ENCODE results near the gene DUSP10. TPM values are rescaled to one million over a fixed set of nuclear protein-coding genes. Genes with fewer than 3 reads are reported as not detected.
A peak's percentile ranks its signal among the peaks of the same experiment; 100 is the strongest.

The DUSP10 gene
- total RNA-seq, 1 experiment from 2014 or later = 15.9 TPM

DNA sequence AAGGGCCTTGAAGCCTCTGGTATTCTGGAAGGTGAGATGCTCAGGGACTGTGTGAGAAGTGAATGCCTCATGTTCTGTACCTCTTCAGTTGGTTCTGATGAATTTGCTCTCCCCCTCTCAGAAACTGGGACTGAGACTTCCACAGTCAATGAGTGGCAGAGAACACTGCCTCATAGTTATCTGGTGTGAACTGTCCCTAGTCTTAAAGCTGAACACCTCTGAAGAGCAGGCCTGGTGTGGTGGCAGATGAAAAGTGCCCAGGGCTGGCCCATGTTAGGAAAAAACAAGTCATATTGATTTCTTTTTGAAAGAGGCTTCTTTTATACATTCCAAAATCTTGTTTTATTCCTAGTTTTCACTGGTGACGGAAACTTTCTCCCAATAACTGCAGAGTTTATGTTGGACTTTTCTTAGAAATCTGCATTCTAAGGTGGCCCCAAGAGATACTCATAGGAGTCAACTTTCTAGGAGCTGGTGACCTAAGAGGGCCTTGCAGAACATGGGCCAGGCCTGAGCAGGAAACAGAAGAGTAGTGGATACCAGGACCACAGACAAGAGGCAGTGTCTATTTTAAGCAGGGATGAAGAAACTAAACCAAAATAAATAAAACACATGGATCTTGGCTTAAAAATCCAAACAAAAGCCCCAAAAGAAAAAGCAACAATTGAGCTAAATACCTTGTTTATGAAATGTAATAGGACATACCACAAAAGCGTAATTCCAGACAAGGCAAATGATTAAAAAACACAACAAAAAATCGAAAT lies 19.5 kb downstream of the DUSP10 start:
- H3K4me1 Mint-ChIP-seq (ENCODE audit: insufficient read depth, unreplicated experiment) = peaks cover 51% of the 10 kb centered on the region
- ChIA-PET CTCF (interaction anchor here (0.5 to 5.0 kb wide), 8 partner anchors 8 to 733 kb away, joined by 3 to 16 read pairs (median 4); no protein-coding TSS in a partner anchor), POLR2A (interaction anchor here (0.6 to 2.0 kb wide), 3 partner anchors 19 to 35 kb away, joined by 4 to 5 read pairs (median 4); partner anchors contain the start of gene DUSP10)
- DNase-seq (ENCODE audit: unreplicated experiment) = no peak
- intact Hi-C loops (cut with micrococcal nuclease) = no loop called here
- H3K36me3 Mint-ChIP-seq (ENCODE audit: insufficient read depth, unreplicated experiment) = peaks cover 9% of the 10 kb centered on the region
- no TSS peak for BruUV-seq (replicated peaks)
- no peaks in the 10 kb centered on the region for H3K27me3 Mint-ChIP-seq (ENCODE audit: insufficient read depth, unreplicated experiment)
- H3K4me3 Mint-ChIP-seq (ENCODE audit: unreplicated experiment) = no peak overlapping the region
- TF ChIP-seq CTCF (IDR thresholded peaks at IDR 0.05; ENCODE audit: unreplicated experiment) = no peak
- no peaks in the 10 kb centered on the region for H3K9me3 Mint-ChIP-seq (ENCODE audit: unreplicated experiment)
- H3K27ac Mint-ChIP-seq (ENCODE audit: low read depth, unreplicated experiment) = peak overlapping the region; percentile 5

GRCh38 chr1:221720545-221720944 lies 21.3 kb downstream of the DUSP10 start:
- POLR2A ChIA-PET = interaction anchor here (0.7 to 1.8 kb wide), 3 partner anchors 12 to 117 kb away, joined by 3 to 6 read pairs (median 3); no protein-coding TSS in a partner anchor
- no peak for TF ChIP-seq CTCF (IDR thresholded peaks at IDR 0.05; ENCODE audit: unreplicated experiment)
- CTCF ChIA-PET = interaction anchor here (0.6 to 5.0 kb wide), 6 partner anchors 9 to 735 kb away, joined by 3 to 16 read pairs (median 4); partner anchors contain the start of gene DUSP10

DNA sequence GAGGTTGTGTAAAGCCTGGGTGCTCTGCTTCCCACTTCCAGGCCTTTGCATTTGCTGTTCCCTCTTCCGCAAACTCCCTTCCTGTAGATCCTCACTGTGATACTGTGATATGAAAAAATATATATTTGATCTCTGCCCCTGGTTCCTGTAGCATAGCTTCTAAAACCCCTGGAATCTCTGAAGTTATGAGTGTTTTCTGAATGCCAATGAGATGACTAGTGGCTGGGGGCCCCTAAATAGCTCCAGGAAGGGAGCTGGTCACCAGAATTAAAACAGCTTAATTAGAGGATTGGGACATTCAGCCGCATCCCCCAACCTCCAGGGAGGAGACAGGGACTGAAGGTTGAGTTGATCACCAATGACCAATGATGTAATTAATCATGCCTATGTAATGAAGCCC lies 21.9 kb downstream of the DUSP10 start:
- Mint-ChIP-seq H3K4me1 (ENCODE audit: insufficient read depth, unreplicated experiment) (peaks cover 47% of the 10 kb centered on the region), H3K9me3 (ENCODE audit: unreplicated experiment) (no peaks in the 10 kb centered on the region), H3K27ac (ENCODE audit: low read depth, unreplicated experiment) (peak overlapping the region; percentile 8), H3K4me3 (ENCODE audit: unreplicated experiment) (no peak overlapping the region), H3K27me3 (ENCODE audit: insufficient read depth, unreplicated experiment) (no peaks in the 10 kb centered on the region), H3K36me3 (ENCODE audit: insufficient read depth, unreplicated experiment) (peaks cover 9% of the 10 kb centered on the region)
- intact Hi-C loops (cut with micrococcal nuclease) = no loop called here
- no peak for DNase-seq (ENCODE audit: unreplicated experiment)
- TF ChIP-seq CTCF (IDR thresholded peaks at IDR 0.05; ENCODE audit: unreplicated experiment) = no peak
- POLR2A ChIA-PET = interaction anchor here (0.7 to 1.8 kb wide), 3 partner anchors 12 to 116 kb away, joined by 3 to 6 read pairs (median 3); no protein-coding TSS in a partner anchor
- no TSS peak for BruUV-seq (replicated peaks)
- CTCF ChIA-PET = interaction anchor here (0.6 to 5.0 kb wide), 9 partner anchors 8 to 735 kb away, joined by 3 to 16 read pairs (median 3); partner anchors contain the start of gene DUSP10

More at GRCh38 chr1:221720545-221720944, 21.3 kb downstream of the DUSP10 start:
- no peaks in the 10 kb centered on the region for H3K9me3 Mint-ChIP-seq (ENCODE audit: unreplicated experiment)
- intact Hi-C loops (cut with micrococcal nuclease) = no loop called here
- H3K27ac Mint-ChIP-seq (ENCODE audit: low read depth, unreplicated experiment) = no peak overlapping the region
- no peak overlapping the region for H3K4me3 Mint-ChIP-seq (ENCODE audit: unreplicated experiment)
- peaks cover 9% of the 10 kb centered on the region for H3K36me3 Mint-ChIP-seq (ENCODE audit: insufficient read depth, unreplicated experiment)
- H3K4me1 Mint-ChIP-seq (ENCODE audit: insufficient read depth, unreplicated experiment) = peaks cover 47% of the 10 kb centered on the region
- H3K27me3 Mint-ChIP-seq (ENCODE audit: insufficient read depth, unreplicated experiment) = no peaks in the 10 kb centered on the region
- no peak for DNase-seq (ENCODE audit: unreplicated experiment)
- no TSS peak for BruUV-seq (replicated peaks)

- intact Hi-C loops (cut with micrococcal nuclease) = no loop called here
- Mint-ChIP-seq H3K9me3 (ENCODE audit: unreplicated experiment) (no peaks in the 10 kb centered on the region), H3K36me3 (ENCODE audit: insufficient read depth, unreplicated experiment) (peaks cover 13% of the 10 kb centered on the region), H3K4me1 (ENCODE audit: insufficient read depth, unreplicated experiment) (peaks cover 50% of the 10 kb centered on the region), H3K27ac (ENCODE audit: low read depth, unreplicated experiment) (peak overlapping the region; percentile 2), H3K4me3 (ENCODE audit: unreplicated experiment) (no peak overlapping the region), H3K27me3 (ENCODE audit: insufficient read depth, unreplicated experiment) (no peaks in the 10 kb centered on the region)
- ChIA-PET POLR2A (interaction anchor here (1.5 to 1.8 kb wide), 2 partner anchors 11 to 173 kb away, joined by 5 to 6 read pairs; no protein-coding TSS in a partner anchor), CTCF (interaction anchor here (1.0 to 5.0 kb wide), 3 partner anchors 10 to 736 kb away, joined by 3 to 16 read pairs (median 8); no protein-coding TSS in a partner anchor)
- BruUV-seq (replicated peaks) = no TSS peak
- DNase-seq (ENCODE audit: unreplicated experiment) = no peak
- no peak for TF ChIP-seq CTCF (IDR thresholded peaks at IDR 0.05; ENCODE audit: unreplicated experiment)
Observed at GRCh38 chr1:221719278-221719597, 22.7 kb downstream of the DUSP10 start.
